H4 (cell line): ENCODE results near the gene LRP3. TPM values are rescaled to one million over a fixed set of nuclear protein-coding genes. Genes with fewer than 3 reads are reported as not detected.
"Not testable (repeated sequence)": the region's sequence is repeated elsewhere in the genome, so short reads cannot be mapped to it uniquely, and the experiment has no call there.

ENCODE experiments used
- DNase-seq: peaks from one replicate; pipeline ENCODE4 v3.0.0-alpha.2; 2015; ENCODE audit warnings: low spot score
- total RNA-seq: library from RNA; depleted of rRNA; stranded (reverse); fragments of >200 nt; shearing (Covaris generic); gene quantifications from 2 replicates; pipeline ENCODE4 v1.2.3, GENCODE V29; 2014; rRNA removed

The LRP3 gene
- total RNA-seq, result 11.7 and 17.0 TPM in 2 replicates

GRCh38 chr19:33193865-33194362 lies at the start of gene LRP3:
Gene LRP3, plus strand, starts transcription at chr19:33194330. Its CDS starts 456 bp downstream, at chr19:33194786.
- DNase-seq, result no peak

- DNase-seq, result no peak
Measured at GRCh38 chr19:33146209-33146608, 47.9 kb upstream of the LRP3 start.

GRCh38 chr19:33147538-33147937 lies 46.6 kb upstream of the LRP3 start:
- no peak for DNase-seq

GRCh38 chr19:33150852-33151518 lies 43.1 kb upstream of the LRP3 start:
- DNase-seq, result no peak

- no peak for DNase-seq
Measured at GRCh38 chr19:33152176-33152575, 42.0 kb upstream of the LRP3 start.

GRCh38 chr19:33152625-33153024 lies 41.5 kb upstream of the LRP3 start:
- DNase-seq, result not testable (repeated sequence)

- not testable (repeated sequence) for DNase-seq
Measured at GRCh38 chr19:33154313-33154712, 39.8 kb upstream of the LRP3 start.

GRCh38 chr19:33156334-33156733 lies 37.8 kb upstream of the LRP3 start:
- no peak for DNase-seq

- no peak for DNase-seq
Measured at GRCh38 chr19:33157906-33158305, 36.2 kb upstream of the LRP3 start.

- no peak for DNase-seq
Measured at GRCh38 chr19:33158365-33158764, 35.8 kb upstream of the LRP3 start.

- no peak for DNase-seq
Measured at GRCh38 chr19:33159149-33159548, 35.0 kb upstream of the LRP3 start.

- no peak for DNase-seq
Measured at GRCh38 chr19:33159893-33160292, 34.2 kb upstream of the LRP3 start.

GRCh38 chr19:33161201-33161600 lies 32.9 kb upstream of the LRP3 start:
- DNase-seq, result no peak

- no peak for DNase-seq
Measured at GRCh38 chr19:33163481-33163880, 30.6 kb upstream of the LRP3 start.

GRCh38 chr19:33166037-33166436 lies 28.1 kb upstream of the LRP3 start:
- not testable (repeated sequence) for DNase-seq

- no peak for DNase-seq
Measured at GRCh38 chr19:33167438-33167837, 26.7 kb upstream of the LRP3 start.

GRCh38 chr19:33168528-33168927 lies 25.6 kb upstream of the LRP3 start:
- DNase-seq, result no peak

GRCh38 chr19:33171222-33171795 lies 22.8 kb upstream of the LRP3 start:
- DNase-seq, result no peak

- DNase-seq, result peak; percentile 64
Measured at GRCh38 chr19:33171916-33172359, 22.2 kb upstream of the LRP3 start.

GRCh38 chr19:33174186-33174585 lies 19.9 kb upstream of the LRP3 start:
- DNase-seq, result no peak

- no peak for DNase-seq
Measured at GRCh38 chr19:33175156-33175782, 18.9 kb upstream of the LRP3 start.

- no peak for DNase-seq
Measured at GRCh38 chr19:33175886-33176669, 18.1 kb upstream of the LRP3 start.
